ENCODE data around the gene TRRAP.

The TRRAP gene

DNA sequence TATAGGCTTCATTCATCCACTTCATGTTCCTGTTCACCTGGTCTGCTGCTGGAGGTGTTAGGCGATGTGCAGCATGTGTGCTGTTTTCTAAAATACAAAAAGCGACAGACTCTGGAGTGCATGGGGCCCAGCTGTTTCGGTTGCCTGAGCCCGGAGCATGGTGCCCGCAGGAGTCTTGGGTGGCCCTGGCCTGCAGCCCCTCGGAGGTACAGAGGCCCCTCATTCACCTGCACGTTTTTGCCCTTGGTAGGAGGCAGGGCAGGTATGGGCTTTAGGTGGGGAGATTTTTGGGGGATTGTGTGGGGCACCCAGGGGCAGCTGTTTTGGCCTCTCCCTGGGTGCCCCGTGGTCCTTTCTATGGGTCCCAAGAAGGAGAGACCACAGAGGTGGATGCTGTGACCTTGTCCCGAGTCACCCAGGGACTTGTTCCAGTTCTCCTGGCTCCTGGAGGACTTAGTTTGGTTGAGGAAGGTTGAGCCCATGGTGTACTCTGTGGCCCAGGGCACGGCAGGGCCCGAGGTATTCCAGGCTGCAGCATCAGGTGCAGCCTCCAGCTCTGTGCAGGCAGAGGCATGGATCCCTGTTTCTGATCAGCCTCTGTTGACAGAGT lies 130.7 kb downstream of the TRRAP start:
- peak; percentile 43 for DNase-seq

DNA sequence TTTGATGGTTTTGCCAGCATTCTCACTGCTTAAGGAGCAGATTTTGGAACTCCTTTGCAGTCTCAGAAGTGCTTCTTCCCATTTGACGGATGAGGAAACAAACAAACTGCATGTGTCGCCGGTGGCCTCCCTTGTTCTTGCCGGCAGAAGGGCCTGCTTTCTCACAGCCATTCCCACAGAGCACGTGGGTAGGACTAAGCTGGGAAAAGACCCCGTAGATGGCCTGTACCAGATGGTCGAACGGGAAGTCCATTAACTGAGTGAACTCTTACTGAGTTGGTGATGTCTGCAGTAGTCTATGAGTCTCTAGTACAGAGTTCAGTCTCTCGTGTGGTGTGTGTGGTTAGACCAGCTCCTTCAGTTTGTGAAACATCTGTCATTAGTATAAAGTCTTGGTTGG lies 131.9 kb downstream of the TRRAP start:
- peak; percentile 40 for DNase-seq

DNA sequence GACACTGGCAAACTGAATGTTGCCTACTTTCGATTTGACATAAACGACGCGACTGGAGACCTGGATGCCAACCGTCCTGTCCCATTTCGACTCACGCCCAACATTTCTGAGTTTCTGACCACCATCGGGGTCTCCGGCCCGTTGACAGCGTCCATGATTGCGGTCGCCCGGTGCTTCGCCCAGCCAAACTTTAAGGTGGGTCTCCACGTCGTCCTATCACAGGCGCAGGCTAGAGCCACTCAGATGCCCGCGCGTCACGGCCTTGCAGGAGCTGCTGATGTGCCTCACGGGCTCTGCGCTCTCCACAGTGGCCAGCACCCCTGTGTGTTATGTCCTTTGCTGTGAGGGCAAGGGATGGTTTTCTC lies 133.0 kb downstream of the TRRAP start:
- DNase-seq: peak; percentile 49

DNA sequence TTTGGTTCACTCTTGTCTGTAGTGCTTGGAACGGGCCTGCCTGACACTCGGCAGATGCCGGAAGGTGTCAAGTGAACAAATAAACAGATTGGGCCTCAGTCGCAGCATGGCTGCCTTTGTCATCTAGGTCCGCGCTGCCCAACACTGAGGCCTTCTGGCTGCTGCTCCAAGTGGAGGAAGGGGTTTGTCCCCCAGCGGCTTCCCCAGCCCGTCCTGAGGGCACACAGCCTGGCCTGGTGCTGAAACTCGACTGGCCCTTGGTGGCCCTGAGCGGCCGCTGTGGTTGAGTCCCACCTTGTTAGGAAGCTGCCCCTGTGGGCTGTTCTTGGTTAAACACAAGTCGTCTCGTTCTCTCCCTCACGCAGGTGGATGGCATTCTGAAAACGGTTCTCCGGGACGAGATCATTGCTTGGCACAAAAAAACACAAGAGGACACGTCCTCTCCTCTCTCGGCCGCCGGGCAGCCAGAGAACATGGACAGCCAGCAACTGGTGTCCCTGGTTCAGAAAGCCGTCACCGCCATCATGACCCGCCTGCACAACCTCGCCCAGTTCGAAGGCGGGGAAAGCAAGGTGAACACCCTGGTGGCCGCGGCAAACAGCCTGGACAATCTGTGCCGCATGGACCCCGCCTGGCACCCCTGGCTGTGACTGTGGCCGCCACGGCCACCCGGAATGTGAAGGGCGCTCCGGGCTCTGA lies 133.5 kb downstream of the TRRAP start:
- DNase-seq: peak; percentile 49

DNA sequence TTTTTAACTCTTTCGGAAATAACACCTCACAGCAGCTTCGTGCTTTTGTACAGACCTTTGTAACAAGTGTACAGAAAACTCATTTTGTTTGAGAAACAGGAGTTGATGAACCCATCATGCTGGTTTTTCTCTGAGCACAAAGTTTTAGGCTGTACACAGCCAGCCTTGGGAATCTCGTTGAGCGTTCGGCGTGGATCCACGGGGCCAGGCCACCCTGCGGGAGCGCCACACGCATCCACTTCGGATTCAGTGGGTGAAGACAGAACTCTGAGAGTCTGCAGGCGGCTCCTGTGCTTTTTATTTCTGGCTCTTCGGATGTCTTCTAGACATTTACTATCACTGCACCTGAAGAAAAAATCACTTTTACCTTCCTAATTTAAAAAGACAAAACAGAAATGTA lies 134.4 kb downstream of the TRRAP start:
- DNase-seq: no peak

- DNase-seq: peak; percentile 38
Measured at GRCh38 chr7:99013266-99014112, 135.2 kb downstream of the TRRAP start.

DNA sequence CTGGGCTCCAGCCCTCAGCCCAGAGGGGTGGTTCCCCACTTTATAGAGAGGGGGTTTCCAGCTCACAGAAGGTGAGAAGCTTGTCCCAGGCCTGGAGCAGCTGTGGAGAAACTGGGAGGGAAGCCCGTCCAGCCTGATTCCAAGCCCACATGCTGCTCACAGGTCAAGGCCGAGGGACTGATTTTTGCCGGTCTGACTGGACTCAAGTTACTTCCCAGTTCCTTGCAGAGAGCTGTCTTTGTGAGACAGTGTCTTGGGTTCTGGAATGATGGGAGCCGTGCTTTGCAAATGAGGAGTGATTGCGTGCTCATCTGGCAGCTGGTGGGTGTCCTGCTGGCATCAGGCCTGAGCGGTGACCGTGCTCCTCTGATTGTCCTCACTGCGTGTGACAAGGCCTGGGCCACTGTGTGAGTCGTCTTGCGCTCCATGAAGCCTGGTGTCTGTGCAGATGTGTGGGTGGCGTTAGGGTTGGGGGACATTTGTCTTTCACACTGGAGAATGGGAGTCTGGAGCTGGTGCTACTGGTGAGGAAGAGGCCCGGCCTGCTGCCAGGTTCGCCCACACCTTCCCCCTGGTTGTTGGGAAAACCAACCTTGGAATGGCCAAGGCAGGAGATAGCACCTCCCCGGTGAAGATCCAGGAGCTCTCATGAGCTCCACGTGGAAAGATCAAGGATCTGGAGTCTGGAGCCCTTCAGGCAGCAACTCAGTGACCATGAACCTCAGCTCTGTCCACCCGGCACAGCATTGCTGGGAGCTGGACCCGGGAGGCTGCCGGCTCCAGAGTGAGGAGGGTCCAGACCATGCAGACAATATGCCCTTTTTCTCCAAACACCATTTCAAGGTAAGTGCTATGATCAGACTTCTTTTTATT lies 136.0 kb downstream of the TRRAP start:
- DNase-seq: peak; percentile 44

- no peak for DNase-seq
Measured at GRCh38 chr7:99016196-99016595, 137.9 kb downstream of the TRRAP start.

- DNase-seq: peak; percentile 29
Measured at GRCh38 chr7:99019523-99020412, 141.4 kb downstream of the TRRAP start.

DNA sequence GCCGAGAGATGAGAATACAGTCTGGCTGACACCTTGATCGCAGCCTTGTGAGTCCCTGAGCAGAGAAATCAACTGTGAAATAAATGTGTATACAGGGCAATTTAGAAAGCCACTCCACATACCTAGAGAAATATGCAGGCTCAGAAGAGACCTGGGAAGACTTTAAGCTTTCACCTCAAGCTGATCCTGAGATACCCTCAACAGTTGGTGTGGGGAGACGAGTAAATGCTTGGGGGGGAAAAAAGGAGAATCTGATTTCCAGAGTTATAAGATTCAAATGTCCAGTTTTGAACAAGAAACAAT lies 142.0 kb downstream of the TRRAP start:
- DNase-seq: no peak

DNA sequence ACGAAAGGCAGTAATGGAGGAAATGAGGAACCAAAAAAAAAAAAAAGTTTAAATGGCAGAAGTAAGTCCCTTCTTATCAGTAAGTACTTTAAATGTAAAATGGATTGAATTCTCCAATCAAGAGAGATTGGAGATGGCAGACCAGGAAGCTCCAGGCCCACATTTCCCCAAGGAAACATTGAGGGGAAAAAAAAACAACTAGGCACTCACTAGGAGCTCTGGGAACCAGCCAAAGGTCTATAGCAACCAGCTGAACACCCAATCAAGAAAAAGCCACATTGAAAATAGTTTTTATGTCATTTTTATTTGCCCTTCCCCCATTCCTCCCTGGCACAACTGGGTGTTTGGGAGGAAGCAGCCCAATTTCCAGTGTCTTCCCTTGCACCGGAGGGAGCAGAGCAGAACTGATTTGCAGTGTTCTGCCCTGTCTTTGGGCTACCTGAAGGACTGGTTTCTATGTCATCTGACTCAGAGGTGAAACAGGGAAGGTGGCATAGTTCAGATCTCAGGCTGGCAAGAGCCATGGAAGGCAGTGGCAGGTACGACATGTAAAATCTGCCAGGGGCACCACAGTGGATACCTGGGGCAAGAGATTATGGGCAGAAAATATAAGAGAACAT lies 143.7 kb downstream of the TRRAP start:
- peak; percentile 35 for DNase-seq

DNA sequence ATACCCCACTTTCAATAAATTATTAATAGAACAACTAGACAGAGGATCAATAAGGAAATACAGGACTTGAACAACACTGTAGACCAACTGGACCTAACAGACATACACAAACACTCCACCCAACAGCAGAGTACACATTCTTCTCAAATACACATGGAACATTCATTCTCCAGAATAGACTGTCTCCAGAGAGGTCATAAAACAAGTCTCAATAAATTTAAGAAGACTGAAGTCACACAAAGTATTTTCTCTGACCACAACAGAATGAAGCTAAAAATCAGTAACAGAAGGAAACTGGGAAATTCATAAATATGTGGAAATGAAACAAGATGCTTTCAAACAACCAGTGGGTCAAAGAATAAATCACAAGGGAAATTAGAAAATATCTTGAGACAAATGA lies 145.7 kb downstream of the TRRAP start:
- no peak for DNase-seq

- no peak for DNase-seq
Measured at GRCh38 chr7:99027241-99027640, 148.9 kb downstream of the TRRAP start.

GRCh38 chr7:99027841-99028240 lies 149.5 kb downstream of the TRRAP start:
- peak; percentile 49 for DNase-seq

DNA sequence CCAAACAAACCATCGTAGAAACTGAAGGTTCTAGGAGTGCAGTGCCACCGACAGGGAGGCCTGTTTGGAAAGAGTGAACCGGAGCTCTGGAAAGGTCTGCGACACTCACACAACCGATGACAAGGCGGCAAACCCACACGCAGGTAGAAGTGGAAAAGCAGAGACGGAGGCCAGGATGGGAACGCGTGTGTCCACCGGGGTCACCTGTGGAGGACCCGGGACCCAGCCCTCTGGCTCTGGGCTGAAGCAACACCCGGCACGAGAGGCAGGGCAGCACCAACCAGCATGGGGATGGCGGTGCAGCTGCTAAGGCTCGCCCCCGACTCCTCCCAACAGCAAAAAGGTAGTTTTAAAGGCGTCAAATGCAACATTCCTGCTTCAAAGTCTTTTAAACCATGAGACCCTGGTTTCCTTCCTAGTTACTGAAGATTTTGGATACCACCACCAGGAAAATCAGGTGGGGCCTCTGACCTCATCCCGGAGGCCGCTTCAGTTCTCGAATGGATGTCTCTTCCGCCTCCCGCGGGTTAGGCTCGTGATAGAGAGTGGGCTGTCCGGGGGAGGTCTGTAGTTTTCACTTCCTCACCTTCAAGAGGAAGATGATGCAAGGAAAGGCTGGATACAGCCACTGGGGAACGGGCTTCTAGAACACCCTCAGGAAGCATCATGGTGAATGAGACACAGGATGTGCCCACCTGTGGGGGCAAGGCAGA lies 150.1 kb downstream of the TRRAP start:
- DNase-seq: peak; percentile 42

GRCh38 chr7:99029466-99030435 lies 151.4 kb downstream of the TRRAP start:
- DNase-seq: no peak

DNA sequence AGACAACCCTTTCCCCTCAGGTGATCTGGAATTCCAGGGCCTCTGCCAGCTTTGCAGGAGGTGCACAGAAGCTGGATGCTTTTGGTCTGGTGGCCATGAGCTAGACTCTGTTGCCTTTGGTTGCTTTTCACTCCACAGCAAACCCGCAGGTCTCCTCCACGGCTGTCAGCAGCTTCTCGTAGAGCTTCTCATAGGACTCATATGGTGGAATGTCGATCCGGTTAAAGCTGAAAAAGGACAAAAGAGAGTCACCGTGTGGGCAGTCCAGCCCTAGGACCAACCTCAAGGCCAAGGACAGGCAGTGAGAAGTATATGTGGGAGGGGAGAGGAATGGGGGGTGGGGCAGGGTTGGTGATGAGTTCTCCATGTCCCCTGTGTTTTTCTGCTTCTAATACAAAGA lies 152.1 kb downstream of the TRRAP start:
- DNase-seq: no peak

GRCh38 chr7:99030951-99031350 lies 152.6 kb downstream of the TRRAP start:
- DNase-seq: no peak

GRCh38 chr7:99031496-99031895 lies 153.2 kb downstream of the TRRAP start:
- DNase-seq: no peak

DNA sequence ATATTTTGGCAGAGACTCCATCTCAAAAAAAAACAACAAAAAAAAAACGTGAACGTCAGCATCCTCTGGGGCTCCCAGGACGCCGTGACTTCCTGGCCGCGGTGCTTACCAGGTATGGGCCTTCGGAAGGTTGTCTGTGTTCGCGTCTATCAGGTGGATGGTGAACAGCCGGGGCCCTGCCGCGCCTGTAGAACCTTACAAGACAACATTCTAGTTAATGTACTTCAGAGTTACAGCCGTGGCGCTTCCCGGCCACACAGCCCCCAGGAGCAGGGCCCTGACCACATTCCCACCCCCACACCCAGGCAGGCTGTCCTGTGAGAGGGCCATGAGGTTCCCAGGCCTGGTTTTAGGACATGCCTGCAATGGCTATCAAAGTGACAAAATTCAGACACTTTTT lies 154.6 kb downstream of the TRRAP start:
- no peak for DNase-seq
